ENCODE results near the gene TNK1.

DNA sequence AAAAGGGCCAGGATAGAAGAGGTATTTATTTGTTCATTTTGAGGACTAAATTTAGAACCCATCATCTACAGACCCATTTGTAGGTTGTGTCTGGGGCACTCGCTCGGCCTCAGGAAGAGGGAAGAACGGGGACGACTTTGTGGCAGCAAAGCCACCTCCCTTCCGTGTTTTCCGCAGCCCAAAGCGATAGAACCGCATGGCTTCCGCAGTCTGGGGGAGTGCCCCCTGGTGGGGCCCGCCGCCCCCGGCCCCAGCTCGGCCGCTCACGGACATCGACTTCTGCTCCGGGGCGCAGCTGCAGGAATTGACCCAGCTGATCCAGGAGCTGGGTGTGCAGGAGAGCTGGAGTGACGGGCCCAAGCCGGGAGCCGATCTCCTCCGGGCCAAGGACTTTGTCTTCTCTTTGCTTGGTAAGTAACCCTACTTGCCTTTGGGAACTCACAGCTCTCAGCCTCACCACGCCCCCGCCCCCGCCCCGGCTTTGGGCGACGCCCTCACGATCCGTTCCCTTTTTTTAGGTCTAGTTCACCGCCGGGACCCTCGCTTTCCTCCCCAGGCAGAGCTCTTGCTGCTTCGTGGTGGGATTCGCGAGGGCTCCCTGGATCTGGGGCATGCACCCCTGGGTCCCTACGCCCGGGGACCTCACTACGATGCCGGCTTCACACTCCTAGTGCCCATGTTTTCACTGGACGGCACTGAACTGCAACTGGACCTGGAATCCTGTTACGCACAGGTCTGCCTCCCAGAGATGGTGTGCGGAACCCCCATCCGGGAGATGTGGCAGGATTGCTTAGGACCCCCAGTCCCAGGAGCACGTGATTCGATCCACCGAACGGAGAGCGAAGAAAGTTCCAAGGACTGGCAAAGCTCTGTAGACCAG, 55.0 kb downstream of the TNK1 start:
- TF ChIP-seq POLR2A (IDR thresholded peaks at IDR 0.05; ENCODE audit: control extremely low read depth in 1 of 2, low read depth in 2 of 2, low read length in 2 of 2): peak in 1 of 2 experiments; percentile 66; a peak in 1 of 3 replicates
- TF ChIP-seq, protein P1, sequence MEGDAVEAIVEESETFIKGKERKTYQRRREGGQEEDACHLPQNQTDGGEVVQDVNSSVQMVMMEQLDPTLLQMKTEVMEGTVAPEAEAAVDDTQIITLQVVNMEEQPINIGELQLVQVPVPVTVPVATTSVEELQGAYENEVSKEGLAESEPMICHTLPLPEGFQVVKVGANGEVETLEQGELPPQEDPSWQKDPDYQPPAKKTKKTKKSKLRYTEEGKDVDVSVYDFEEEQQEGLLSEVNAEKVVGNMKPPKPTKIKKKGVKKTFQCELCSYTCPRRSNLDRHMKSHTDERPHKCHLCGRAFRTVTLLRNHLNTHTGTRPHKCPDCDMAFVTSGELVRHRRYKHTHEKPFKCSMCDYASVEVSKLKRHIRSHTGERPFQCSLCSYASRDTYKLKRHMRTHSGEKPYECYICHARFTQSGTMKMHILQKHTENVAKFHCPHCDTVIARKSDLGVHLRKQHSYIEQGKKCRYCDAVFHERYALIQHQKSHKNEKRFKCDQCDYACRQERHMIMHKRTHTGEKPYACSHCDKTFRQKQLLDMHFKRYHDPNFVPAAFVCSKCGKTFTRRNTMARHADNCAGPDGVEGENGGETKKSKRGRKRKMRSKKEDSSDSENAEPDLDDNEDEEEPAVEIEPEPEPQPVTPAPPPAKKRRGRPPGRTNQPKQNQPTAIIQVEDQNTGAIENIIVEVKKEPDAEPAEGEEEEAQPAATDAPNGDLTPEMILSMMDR (IDR thresholded peaks at IDR 0.05; ENCODE audit: control extremely low read depth in 1 of 3, insufficient read depth in 1 of 3, low read depth in 1 of 3, low read length in 3 of 3): peak; percentile 4 to 20 (median 13); a peak in 2 of 4 replicates
- no peak for TF ChIP-seq SP4 (IDR thresholded peaks at IDR 0.05; ENCODE audit: low read length)
- no peak for TF ChIP-seq RFX5 (IDR thresholded peaks at IDR 0.05; ENCODE audit: borderline replicate concordance, low read depth, low read length)
- TF ChIP-seq RAD21 (IDR thresholded peaks at IDR 0.05 in 1 of 2, conservative IDR thresholded peaks at IDR 0.05 in 1 of 2; ENCODE audit: low read depth in 2 of 2, low read length in 2 of 2): no peak; a peak in 1 of 4 replicates
- TF ChIP-seq SIN3A (conservative IDR thresholded peaks at IDR 0.05 in 1 of 2, IDR thresholded peaks at IDR 0.05 in 1 of 2; ENCODE audit: low read depth in 1 of 2, low read length in 2 of 2): 0 out of 4 replicates have a peak, but pooled peaks have one; percentile 10 to 36
- TF ChIP-seq TAF7 (optimal IDR thresholded peaks at IDR 0.05; ENCODE audit: borderline replicate concordance, low read depth, low read length): no peak
- TF ChIP-seq GABPA (IDR thresholded peaks at IDR 0.05; ENCODE audit: borderline replicate concordance, insufficient read depth, low read length): no peak
